Subcutaneous adipose tissue (tissue), 4 donors: ENCODE data around the gene CDCA4. TPM values are rescaled to one million over a fixed set of nuclear protein-coding genes. Genes with fewer than 3 reads are reported as not detected.

Experiments
- CTCF ChIP-seq: fragments of 450-650 bp; IDR thresholded peaks from one replicate; pipeline ENCODE4 v1.5.1; 2016; ENCODE audit warnings: low read depth, mild to moderate bottlenecking, control low read depth, antibody characterized with exemption, moderate library complexity
- total RNA-seq, 4 donors: library from RNA; depleted of rRNA; stranded (reverse); fragments of >200 nt; gene quantifications; one replicate each; pipeline ENCODE4 v1.1.0, GENCODE V29; 2016

The CDCA4 gene
- total RNA-seq, 4 donors from 2014 or later: 4.0 to 6.6 (median 6.3) TPM

DNA sequence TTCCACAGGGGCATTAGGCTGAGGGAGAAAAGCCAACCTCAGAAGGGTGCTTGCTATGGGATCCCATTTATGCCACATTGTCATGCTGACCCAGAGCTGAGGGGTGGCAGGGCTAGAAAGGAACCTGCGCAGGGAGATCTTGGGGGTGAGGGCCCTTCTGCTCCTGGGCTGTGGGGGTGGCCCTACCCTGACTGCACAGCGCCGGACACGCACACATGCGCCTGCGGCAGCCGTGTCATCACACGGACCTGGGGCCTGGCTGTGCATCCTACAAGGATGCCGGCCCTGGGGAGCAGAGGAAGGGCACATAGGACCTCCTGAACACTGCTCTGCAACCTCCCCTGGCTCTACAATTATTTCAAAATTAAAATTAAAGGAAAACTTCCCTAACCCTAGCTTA, 6.9 kb downstream of the CDCA4 start:
- TF ChIP-seq CTCF: no peak

DNA sequence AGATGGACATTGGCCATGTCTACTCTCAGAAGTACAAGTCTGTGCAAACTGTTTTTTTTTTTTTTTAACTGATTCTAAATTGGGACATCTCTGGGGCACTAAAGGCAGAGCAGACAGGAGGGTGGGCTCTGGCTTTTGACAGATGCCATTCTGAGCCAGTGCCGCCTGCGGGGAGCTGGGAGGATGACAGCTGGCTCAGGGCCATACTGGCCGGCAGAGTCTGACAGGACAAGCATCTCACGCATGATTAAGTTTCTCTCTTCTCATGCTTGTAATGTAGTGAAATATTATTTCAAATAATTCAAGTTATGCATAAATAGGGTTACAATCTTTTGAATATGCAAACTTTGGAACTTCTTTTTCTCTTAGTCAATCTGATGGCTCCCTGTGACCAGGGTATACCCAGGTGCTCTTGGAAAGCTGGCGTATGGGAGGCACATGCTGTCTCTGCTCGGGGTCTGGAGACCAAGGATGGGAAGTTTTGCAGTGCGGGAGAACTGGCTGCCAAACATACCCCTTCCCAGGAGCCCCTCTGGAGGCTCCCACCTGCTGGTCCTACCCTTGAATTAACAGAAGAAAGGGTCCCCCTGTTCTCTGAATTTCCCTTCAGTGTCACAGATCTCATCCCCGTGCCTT, 7.6 kb downstream of the CDCA4 start:
- TF ChIP-seq CTCF: no peak

DNA sequence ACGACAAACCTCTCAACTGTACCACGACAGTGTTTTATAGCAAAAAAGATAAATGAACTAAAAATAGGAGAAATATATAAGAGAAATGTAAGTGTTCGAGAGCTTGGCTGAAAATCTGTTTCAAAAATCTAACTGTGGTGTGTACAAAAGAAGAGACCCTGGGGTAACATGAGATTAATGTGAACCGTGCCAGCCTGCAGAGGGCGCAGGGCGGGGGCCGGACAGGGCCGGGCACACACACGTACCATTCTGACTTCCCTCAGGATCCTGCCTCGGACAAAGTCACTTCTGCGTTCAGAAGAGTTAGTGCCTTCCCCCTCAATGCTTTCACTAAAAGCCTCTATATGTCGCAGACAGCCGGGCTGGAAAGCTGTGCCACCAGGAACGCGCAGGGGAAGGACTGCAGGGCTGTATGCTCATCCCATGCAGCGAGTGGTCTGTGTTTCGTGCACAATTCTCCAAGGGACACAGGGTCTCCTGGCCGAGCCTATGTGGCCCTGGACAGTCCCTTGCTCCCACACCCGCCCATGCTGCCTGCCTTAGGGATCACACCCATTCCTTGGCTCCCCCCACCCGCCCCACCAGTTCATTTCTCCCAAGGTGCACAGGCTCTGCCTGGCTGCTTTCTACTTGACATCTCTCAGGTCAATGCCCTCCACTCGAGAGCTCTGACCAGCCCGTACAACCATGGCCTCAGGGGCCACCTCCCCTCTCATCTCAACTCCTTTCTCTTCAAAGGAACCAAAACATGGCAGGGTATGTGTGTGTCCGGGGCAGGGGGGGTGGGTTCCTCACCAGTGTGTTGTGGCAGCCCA, 8.5 kb downstream of the CDCA4 start:
- TF ChIP-seq CTCF: no peak

- TF ChIP-seq CTCF: no peak
These were observed 9.4 kb downstream of the CDCA4 start for GRCh38 chr14:105011312-105011990.

DNA sequence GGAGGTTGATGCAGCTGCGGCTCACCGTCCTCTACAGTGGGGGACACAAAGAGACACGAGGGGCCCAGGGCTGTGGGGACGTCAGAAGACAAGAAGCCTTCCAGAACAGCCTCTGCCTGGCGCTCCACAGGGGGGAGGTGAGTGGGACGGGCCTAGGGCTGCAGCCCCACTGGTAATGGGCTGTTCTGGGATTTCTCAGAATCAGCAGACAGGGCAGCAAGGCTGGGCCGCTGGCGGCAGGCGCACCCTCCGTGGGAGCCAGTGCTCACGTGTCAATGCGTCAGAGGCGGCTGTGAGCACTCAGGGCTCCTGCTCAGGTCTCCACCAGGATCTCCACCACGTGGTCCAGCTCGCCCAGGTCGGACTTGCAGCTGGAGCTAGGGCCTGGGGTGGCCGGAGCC, 10.0 kb downstream of the CDCA4 start:
- no peak for TF ChIP-seq CTCF

DNA sequence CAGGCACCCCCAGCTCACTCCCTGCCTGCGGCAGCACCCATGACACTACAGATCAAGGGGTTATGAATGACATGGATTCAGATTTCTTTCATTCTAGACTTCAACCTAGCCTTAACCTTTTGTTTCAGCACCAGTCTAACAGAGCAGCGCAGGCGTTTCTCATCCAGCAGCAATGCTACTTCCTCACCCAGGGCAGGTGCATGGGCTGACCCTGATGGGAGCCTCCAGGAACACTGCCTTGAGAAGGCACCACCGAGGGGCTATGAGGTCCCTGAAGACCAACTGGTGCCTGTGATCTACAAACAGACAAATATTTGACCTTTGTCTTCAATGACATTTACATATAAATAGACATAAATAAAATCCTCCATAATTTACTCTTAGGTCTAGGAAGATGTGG, 10.8 kb downstream of the CDCA4 start:
- TF ChIP-seq CTCF: no peak
